NCI-H82 treated with DMSO at 0.1 percent for 48 hours (cell line): ENCODE results near the gene SNX8.
"Not testable (repeated sequence)": the region's sequence is repeated elsewhere in the genome, so short reads cannot be mapped to it uniquely, and the experiment has no call there.

Experiments
- DNase-seq: peaks from one replicate; lab custom pipeline; 2025; ENCODE audit not compliant: unreplicated experiment; lab: John Stamatoyannopoulos, UW

Gene SNX8

GRCh38 chr7:2295936-2296620 is 18.2 kb downstream of the SNX8 start:
- DNase-seq: no peak

GRCh38 chr7:2290877-2291276 is 23.4 kb downstream of the SNX8 start:
- no peak for DNase-seq

- no peak for DNase-seq
Measured at GRCh38 chr7:2289621-2290020, 24.6 kb downstream of the SNX8 start.

- no peak for DNase-seq
Measured at GRCh38 chr7:2289111-2289586, 25.1 kb downstream of the SNX8 start.

- DNase-seq: no peak
Measured at GRCh38 chr7:2288503-2288902, 25.7 kb downstream of the SNX8 start.

- DNase-seq: no peak
Measured at GRCh38 chr7:2287745-2288144, 26.5 kb downstream of the SNX8 start.

- no peak for DNase-seq
Measured at GRCh38 chr7:2283074-2283473, 31.2 kb downstream of the SNX8 start.

GRCh38 chr7:2282185-2282751 is 32.0 kb downstream of the SNX8 start:
- DNase-seq: no peak

GRCh38 chr7:2281541-2281940 is 32.7 kb downstream of the SNX8 start:
- no peak for DNase-seq

GRCh38 chr7:2280424-2280823 is 33.8 kb downstream of the SNX8 start:
- no peak for DNase-seq

- no peak for DNase-seq
Measured at GRCh38 chr7:2279896-2280295, 34.3 kb downstream of the SNX8 start.

GRCh38 chr7:2278026-2278425 is 36.2 kb downstream of the SNX8 start:
- DNase-seq: no peak

- DNase-seq: no peak
Measured at GRCh38 chr7:2276107-2276506, 38.1 kb downstream of the SNX8 start.

- no peak for DNase-seq
Measured at GRCh38 chr7:2275101-2275500, 39.1 kb downstream of the SNX8 start.

- DNase-seq: no peak
Measured at GRCh38 chr7:2274666-2275065, 39.6 kb downstream of the SNX8 start.

- DNase-seq: no peak
Measured at GRCh38 chr7:2273866-2274265, 40.4 kb downstream of the SNX8 start.

- peak; percentile 4 for DNase-seq
Measured at GRCh38 chr7:2272031-2272430, 42.2 kb downstream of the SNX8 start.

GRCh38 chr7:2271273-2272026 is 42.8 kb downstream of the SNX8 start:
- peak; percentile 44 for DNase-seq

GRCh38 chr7:2270495-2270894 is 43.7 kb downstream of the SNX8 start:
- DNase-seq: no peak

- no peak for DNase-seq
Measured at GRCh38 chr7:2269991-2270460, 44.2 kb downstream of the SNX8 start.

GRCh38 chr7:2269089-2269990 is 44.9 kb downstream of the SNX8 start:
- DNase-seq: not testable (repeated sequence)
